Natural killer cell (primary cell): Measurements from ENCODE around the gene PIGL. TPM values are rescaled to one million over a fixed set of nuclear protein-coding genes. Genes with fewer than 3 reads are reported as not detected.

ENCODE experiments used
- ATAC-seq, 3 donors: fragments of 150-1000 bp in 2 of 3; fragments of 200-7000 bp in 1 of 3; cut with Tn5 transposase; 1 replicate in 1 of 3; 2 replicates in 2 of 3; pipeline ENCODE4 v1.10.0; 2021; ENCODE audit warnings: mild to moderate bottlenecking in 2 of 3, moderate library complexity in 2 of 3
- DNase-seq, 2 donors: peaks; one replicate each; pipeline versions ENCODE4 v3.0.0 to v3.0.0-alpha.2; 2013 to 2021; ENCODE audit warnings: mixed read lengths in 1 of 2
- H3K27ac ChIP-seq: one replicate; pipeline ENCODE4 v1.5.1; 2013; ENCODE audit warnings: mild to moderate bottlenecking, low read length
- H3K27me3 ChIP-seq: one replicate; pipeline ENCODE4 v1.6.1; 2013; ENCODE audit warnings: low read length; ENCODE audit not compliant: control insufficient read depth, insufficient read depth
- H3K36me3 ChIP-seq: one replicate; pipeline ENCODE4 v1.6.1; 2013; ENCODE audit warnings: low read length; ENCODE audit not compliant: control insufficient read depth, insufficient read depth
- H3K4me1 ChIP-seq: one replicate; pipeline ENCODE4 v1.6.1; 2013; ENCODE audit warnings: low read length; ENCODE audit not compliant: control insufficient read depth, insufficient read depth
- H3K4me3 ChIP-seq: one replicate; pipeline ENCODE4 v1.5.1; 2013; ENCODE audit warnings: low read length
- H3K9me3 ChIP-seq: one replicate; pipeline ENCODE4 v1.6.1; 2013; ENCODE audit warnings: low read length; ENCODE audit not compliant: control insufficient read depth, insufficient read depth
- H3K27ac Mint-ChIP-seq, 2 donors: one replicate each; pipeline ENCODE4 v1.8.0; 2022; ENCODE audit warnings: mild to moderate bottlenecking in 2 of 2, mixed read lengths in 2 of 2, moderate library complexity in 1 of 2
- H3K27me3 Mint-ChIP-seq, 2 donors: one replicate each; pipeline ENCODE4 v1.8.0; 2022; ENCODE audit warnings: low read depth in 2 of 2, mixed read lengths in 2 of 2
- H3K36me3 Mint-ChIP-seq: one replicate; pipeline ENCODE4 v1.8.0; 2022; ENCODE audit warnings: mixed read lengths
- H3K4me1 Mint-ChIP-seq, 2 donors: one replicate each; pipeline ENCODE4 v1.8.0; 2022; ENCODE audit warnings: mixed read lengths in 2 of 2
- H3K4me3 Mint-ChIP-seq: one replicate; pipeline ENCODE4 v1.8.0; 2022; ENCODE audit warnings: mild to moderate bottlenecking, moderate library complexity, mixed read lengths
- H3K9me3 Mint-ChIP-seq, 2 donors: one replicate each; pipeline ENCODE4 v1.8.0; 2022; ENCODE audit warnings: mixed read lengths in 2 of 2
- CTCF ChIP-seq: fragments of 200-600 bp; IDR thresholded peaks from one replicate; pipeline ENCODE4 v1.8.0; 2022; ENCODE audit warnings: antibody characterized with exemption
- WGBS: methylation state at CpG from one replicate; pipeline ENCODE4 v1.1.7; 2013; ENCODE audit warnings: missing lambda C conversion rate; ENCODE audit not compliant: insufficient coverage; 5-methylcytosine and 5-hydroxymethylcytosine counted together
- intact Hi-C: fragments of 100-400 bp; cut with micrococcal nuclease; formaldehyde crosslinking; loops from one replicate; pipeline ENCODE4 v1.14.2; 2022
- total RNA-seq, 4 donors: library from RNA; stranded (reverse); fragments of 120-200 nt in 1 of 4; gene quantifications; one replicate each; pipeline versions ENCODE4 v1.2.3 to v1.2.4, GENCODE V29; 2013 to 2022

The PIGL gene
- total RNA-seq, 3 donors from 2014 or later (not counting 1 experiment from before 2014, with no cell fraction given), result 44.2 to 68.3 (median 47.9) TPM

- WGBS, result 98% methylated on average over 6 of the region's 6 CpGs
- Histone ChIP-seq H3K36me3 (no peaks in the 10 kb centered on the region), H3K4me1 (no peaks in the 10 kb centered on the region), H3K27ac (no peak overlapping the region), H3K27me3 (no peaks in the 10 kb centered on the region), H3K4me3 (no peak overlapping the region), H3K9me3 (peaks cover 3% of the 10 kb centered on the region)
- no peak for DNase-seq
- no peak for ATAC-seq
- intact Hi-C loops, result no loop called here
- no peaks in the 10 kb centered on the region for H3K36me3 Mint-ChIP-seq
- H3K27me3 Mint-ChIP-seq, result no peaks in the 10 kb centered on the region
- TF ChIP-seq CTCF, result no peak
- H3K9me3 Mint-ChIP-seq, result no peaks in the 10 kb centered on the region
- H3K4me3 Mint-ChIP-seq, result no peak overlapping the region
- H3K4me1 Mint-ChIP-seq, result peaks cover 2 to 7% of the 10 kb centered on the region in 2 donors
- H3K27ac Mint-ChIP-seq, result no peak overlapping the region
Measured at GRCh38 chr17:16259926-16260325, 42.9 kb downstream of the PIGL start.

GRCh38 chr17:16261049-16261448, 44.0 kb downstream of the PIGL start:
- H3K36me3 ChIP-seq, result no peaks in the 10 kb centered on the region
- no peak overlapping the region for H3K4me3 Mint-ChIP-seq
- H3K9me3 Mint-ChIP-seq, result no peaks in the 10 kb centered on the region
- ATAC-seq (no peak), DNase-seq (no peak)
- intact Hi-C loops, result no loop called here
- H3K4me1 ChIP-seq, result no peaks in the 10 kb centered on the region
- H3K4me1 Mint-ChIP-seq, result peaks cover 0 to 5% of the 10 kb centered on the region in 2 donors
- H3K36me3 Mint-ChIP-seq, result no peaks in the 10 kb centered on the region
- 87% methylated on average over 3 of the region's 3 CpGs for WGBS
- no peak overlapping the region for H3K27ac ChIP-seq
- TF ChIP-seq CTCF, result no peak
- H3K27ac Mint-ChIP-seq, result no peak overlapping the region
- H3K9me3 ChIP-seq, result peaks cover 3% of the 10 kb centered on the region
- no peaks in the 10 kb centered on the region for H3K27me3 Mint-ChIP-seq
- no peaks in the 10 kb centered on the region for H3K27me3 ChIP-seq
- H3K4me3 ChIP-seq, result no peak overlapping the region

GRCh38 chr17:16262201-16262600, 45.2 kb downstream of the PIGL start:
- Mint-ChIP-seq H3K27ac (no peak overlapping the region), H3K4me3 (no peak overlapping the region), H3K27me3 (no peaks in the 10 kb centered on the region), H3K4me1 (peaks cover 6 to 11% of the 10 kb centered on the region in 2 donors), H3K36me3 (no peaks in the 10 kb centered on the region), H3K9me3 (no peaks in the 10 kb centered on the region)
- WGBS, result 90% methylated on average over 1 of the region's 4 CpGs
- Histone ChIP-seq H3K27ac (no peak overlapping the region), H3K27me3 (no peaks in the 10 kb centered on the region), H3K4me1 (peaks cover 2% of the 10 kb centered on the region), H3K9me3 (peaks cover 3% of the 10 kb centered on the region), H3K36me3 (no peaks in the 10 kb centered on the region), H3K4me3 (no peak overlapping the region)
- no peak for DNase-seq
- TF ChIP-seq CTCF, result no peak
- ATAC-seq, result no peak
- intact Hi-C loops, result no loop called here

GRCh38 chr17:16267174-16267573, 50.2 kb downstream of the PIGL start:
- no peak for DNase-seq
- Mint-ChIP-seq H3K27ac (peak overlapping the region; percentile 80 to 85), H3K9me3 (no peaks in the 10 kb centered on the region), H3K4me3 (peak overlapping the region; percentile 65), H3K27me3 (no peaks in the 10 kb centered on the region), H3K4me1 (peaks cover 26 to 32% of the 10 kb centered on the region in 2 donors), H3K36me3 (no peaks in the 10 kb centered on the region)
- H3K27ac ChIP-seq, result peak overlapping the region; percentile 78
- no peaks in the 10 kb centered on the region for H3K27me3 ChIP-seq
- no peak overlapping the region for H3K4me3 ChIP-seq
- no peak for TF ChIP-seq CTCF
- no peak for ATAC-seq
- H3K9me3 ChIP-seq, result no peaks in the 10 kb centered on the region
- intact Hi-C loops, result loop anchor here (5.0 kb wide), 1 partner anchor 50 kb away; the partner anchor contains the start of genes NCOR1 and PIGL
- H3K36me3 ChIP-seq, result no peaks in the 10 kb centered on the region
- peaks cover 21% of the 10 kb centered on the region for H3K4me1 ChIP-seq
- 92% methylated on average over 6 of the region's 6 CpGs for WGBS
